T-helper 17 cell (primary cell): ENCODE data around the gene IL21. TPM values are rescaled to one million over a fixed set of nuclear protein-coding genes. Genes with fewer than 3 reads are reported as not detected.

ENCODE experiments used
- ATAC-seq: fragments of 150-1000 bp; cut with Tn5 transposase; 2 replicates; pipeline ENCODE4 v1.10.0; 2021; ENCODE audit warnings: mild to moderate bottlenecking, moderate library complexity
- DNase-seq, 3 donors: peaks; one replicate each; pipeline versions ENCODE4 v3.0.0 to v3.0.0-alpha.2; 2020 to 2021
- H3K9me3 ChIP-seq: one replicate; pipeline ENCODE4 v1.7.0; 2013; ENCODE audit warnings: low read length, mild to moderate bottlenecking; ENCODE audit not compliant: control insufficient read depth, poor library complexity, severe bottlenecking
- H3K27ac Mint-ChIP-seq: one replicate; pipeline ENCODE4 v1.8.0; 2022; ENCODE audit warnings: mild to moderate bottlenecking, moderate library complexity, mixed read lengths
- H3K27me3 Mint-ChIP-seq: one replicate; pipeline ENCODE4 v1.8.0; 2022; ENCODE audit warnings: mixed read lengths
- H3K36me3 Mint-ChIP-seq: one replicate; pipeline ENCODE4 v1.8.0; 2022; ENCODE audit warnings: low read depth, mixed read lengths
- H3K4me1 Mint-ChIP-seq: one replicate; pipeline ENCODE4 v1.8.0; 2022; ENCODE audit warnings: mild to moderate bottlenecking, mixed read lengths
- H3K4me3 Mint-ChIP-seq: one replicate; pipeline ENCODE4 v1.8.0; 2022; ENCODE audit warnings: mild to moderate bottlenecking, moderate library complexity, mixed read lengths
- total RNA-seq, 4 donors: library from RNA in 2 of 4; stranded (reverse) in 2 of 4; gene quantifications; one replicate each; pipeline ENCODE4 v1.2.3 and lab custom pipeline; 2022 to 2026

IL21 gene
- total RNA-seq, 2 donors from 2014 or later, result 0.77 to 0.91 TPM

DNA sequence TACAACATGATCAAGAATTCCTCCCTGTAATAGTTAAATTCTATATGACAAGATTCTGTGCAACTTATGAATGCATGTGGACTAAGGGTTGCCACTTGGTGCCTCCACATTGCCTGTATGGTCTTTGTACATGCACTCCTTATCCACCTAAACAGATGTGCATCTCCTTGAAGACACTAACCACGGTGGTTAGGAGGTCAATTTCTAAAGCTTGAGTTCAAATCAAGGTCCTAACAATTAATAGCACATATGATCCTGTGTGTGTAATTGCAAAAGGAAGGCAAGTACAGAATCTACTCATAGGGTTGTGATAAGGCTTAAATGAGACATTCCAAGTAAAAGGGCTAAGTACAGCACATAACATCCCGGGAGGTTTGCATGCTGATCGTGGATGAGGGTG, 1.5 kb upstream of the IL21 start:
- ATAC-seq (no peak), DNase-seq (no peak)
- H3K9me3 ChIP-seq, result no peaks in the 10 kb centered on the region
- Mint-ChIP-seq H3K27me3 (no peaks in the 10 kb centered on the region), H3K4me1 (peaks cover 20% of the 10 kb centered on the region), H3K4me3 (no peak overlapping the region), H3K36me3 (peaks cover 2% of the 10 kb centered on the region), H3K27ac (peak overlapping the region; percentile 27)

- DNase-seq, result no peak
- peaks cover 2% of the 10 kb centered on the region for H3K36me3 Mint-ChIP-seq
- peak overlapping the region; percentile 71 for H3K27ac Mint-ChIP-seq
- no peak for ATAC-seq
- peaks cover 7% of the 10 kb centered on the region for H3K27me3 Mint-ChIP-seq
- peaks cover 25% of the 10 kb centered on the region for H3K4me1 Mint-ChIP-seq
- peak overlapping the region; percentile 78 for H3K4me3 Mint-ChIP-seq
- no peaks in the 10 kb centered on the region for H3K9me3 ChIP-seq
These were observed 1.3 kb downstream of the IL21 start for GRCh38 chr4:122619611-122620010.

DNA sequence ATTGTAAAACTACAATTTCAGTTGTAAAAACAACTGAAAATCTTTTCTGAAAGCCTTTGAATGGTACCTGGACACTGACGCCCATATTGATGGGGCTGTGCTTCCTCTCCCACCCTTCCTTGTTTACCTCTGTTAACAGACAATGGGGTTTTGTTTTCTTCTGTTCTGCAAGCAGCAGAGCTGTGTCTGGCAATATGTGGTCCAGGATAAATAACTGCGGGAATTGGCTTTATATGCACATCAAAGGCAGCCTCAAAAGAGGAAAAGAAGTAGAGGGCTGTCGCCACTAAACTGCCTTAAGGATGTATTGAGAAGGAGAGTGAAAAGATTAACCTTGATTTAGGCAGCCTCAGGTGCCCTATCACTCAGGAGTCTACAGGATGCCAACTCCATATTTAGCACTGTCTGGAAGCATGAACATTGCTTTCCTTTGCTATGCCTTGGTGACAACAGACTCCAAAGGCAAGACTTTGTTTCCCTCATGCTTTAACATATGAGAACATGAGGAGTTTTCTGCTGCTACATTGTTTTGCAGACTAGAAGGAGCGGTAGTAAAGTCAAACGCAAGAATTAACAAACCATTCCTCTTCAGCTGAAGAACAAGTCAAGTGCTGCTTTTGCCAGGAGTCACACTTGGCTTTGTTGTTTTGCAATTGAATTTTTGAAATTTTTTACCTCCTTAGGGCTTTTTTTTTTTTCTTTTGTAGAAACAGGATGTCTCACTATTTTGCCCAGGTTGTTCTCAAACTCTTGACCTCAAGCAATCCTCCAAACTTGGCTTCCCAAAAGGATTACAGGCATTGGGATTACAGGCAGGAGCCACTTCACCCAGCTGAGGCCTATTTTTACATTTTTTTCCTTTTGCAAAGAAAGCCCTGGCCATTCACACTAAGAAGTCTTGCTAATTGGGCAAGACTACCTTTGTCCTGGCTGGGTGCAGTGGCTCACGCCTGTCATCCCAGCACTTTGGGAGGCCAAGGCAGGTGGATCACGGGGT, 3.0 kb downstream of the IL21 start:
- H3K36me3 Mint-ChIP-seq, result peaks cover 2% of the 10 kb centered on the region
- H3K4me3 Mint-ChIP-seq, result peak overlapping the region; percentile 43
- peaks cover 25% of the 10 kb centered on the region for H3K4me1 Mint-ChIP-seq
- H3K9me3 ChIP-seq, result no peaks in the 10 kb centered on the region
- DNase-seq, result no peak
- ATAC-seq, result no peak
- H3K27me3 Mint-ChIP-seq, result peaks cover 7% of the 10 kb centered on the region
- H3K27ac Mint-ChIP-seq, result peak overlapping the region; percentile 71

- Mint-ChIP-seq H3K4me1 (peaks cover 25% of the 10 kb centered on the region), H3K4me3 (no peak overlapping the region), H3K27me3 (peaks cover 7% of the 10 kb centered on the region), H3K27ac (no peak overlapping the region), H3K36me3 (no peaks in the 10 kb centered on the region)
- ATAC-seq (no peak), DNase-seq (no peak)
- no peaks in the 10 kb centered on the region for H3K9me3 ChIP-seq
These were observed 3.8 kb downstream of the IL21 start for GRCh38 chr4:122616915-122617596.

DNA sequence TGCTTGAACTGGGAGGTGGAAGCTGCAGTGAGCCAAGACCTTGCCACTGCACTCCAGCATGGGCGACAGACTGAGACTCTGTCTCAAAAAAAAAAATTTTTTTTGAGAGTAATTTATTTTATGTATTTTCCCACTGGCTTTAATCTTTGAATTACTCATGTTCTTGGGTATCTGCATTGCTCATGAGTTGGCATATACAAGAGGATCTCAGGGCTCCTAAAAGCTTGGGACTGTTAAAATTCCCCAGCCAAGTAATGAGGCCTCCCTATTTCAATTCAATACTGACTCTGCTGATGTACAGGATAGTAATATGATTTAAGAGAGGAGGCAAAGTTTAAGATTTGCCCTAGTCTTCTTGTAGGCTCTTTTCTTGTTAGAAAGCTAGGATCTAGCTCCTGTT, 6.2 kb downstream of the IL21 start:
- Mint-ChIP-seq H3K36me3 (no peaks in the 10 kb centered on the region), H3K4me3 (no peak overlapping the region), H3K27ac (no peak overlapping the region), H3K4me1 (peaks cover 16% of the 10 kb centered on the region), H3K27me3 (peaks cover 7% of the 10 kb centered on the region)
- H3K9me3 ChIP-seq, result no peaks in the 10 kb centered on the region
- no peak for DNase-seq
- no peak for ATAC-seq

DNA sequence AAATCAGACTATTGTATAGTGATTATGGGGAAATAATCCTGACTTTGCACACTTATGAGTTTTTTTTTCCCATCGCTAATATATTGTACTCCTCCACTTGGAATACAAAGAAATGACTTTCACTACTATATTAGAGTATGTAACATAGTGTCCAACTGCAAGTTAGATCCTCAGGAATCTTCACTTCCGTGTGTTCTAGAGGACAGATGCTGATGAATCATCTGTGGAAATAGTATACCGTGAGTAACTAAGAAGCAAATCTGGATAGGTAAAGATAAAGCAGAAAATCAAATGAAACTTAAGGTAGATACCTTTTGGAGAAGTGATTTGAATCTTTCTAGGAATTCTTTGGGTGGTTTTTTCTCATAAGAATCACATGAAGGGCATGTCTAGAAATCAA, 8.3 kb downstream of the IL21 start:
- Mint-ChIP-seq H3K36me3 (no peaks in the 10 kb centered on the region), H3K4me1 (peaks cover 6% of the 10 kb centered on the region), H3K27ac (no peak overlapping the region), H3K27me3 (peaks cover 7% of the 10 kb centered on the region), H3K4me3 (no peak overlapping the region)
- no peaks in the 10 kb centered on the region for H3K9me3 ChIP-seq
- ATAC-seq (no peak), DNase-seq (no peak)

GRCh38 chr4:122606364-122607043, 14.4 kb downstream of the IL21 start:
- Mint-ChIP-seq H3K27ac (no peak overlapping the region), H3K36me3 (peaks cover 4% of the 10 kb centered on the region), H3K27me3 (peaks cover 12% of the 10 kb centered on the region), H3K4me1 (peaks cover 2% of the 10 kb centered on the region), H3K4me3 (no peak overlapping the region)
- DNase-seq (no peak), ATAC-seq (no peak)
- H3K9me3 ChIP-seq, result no peaks in the 10 kb centered on the region

DNA sequence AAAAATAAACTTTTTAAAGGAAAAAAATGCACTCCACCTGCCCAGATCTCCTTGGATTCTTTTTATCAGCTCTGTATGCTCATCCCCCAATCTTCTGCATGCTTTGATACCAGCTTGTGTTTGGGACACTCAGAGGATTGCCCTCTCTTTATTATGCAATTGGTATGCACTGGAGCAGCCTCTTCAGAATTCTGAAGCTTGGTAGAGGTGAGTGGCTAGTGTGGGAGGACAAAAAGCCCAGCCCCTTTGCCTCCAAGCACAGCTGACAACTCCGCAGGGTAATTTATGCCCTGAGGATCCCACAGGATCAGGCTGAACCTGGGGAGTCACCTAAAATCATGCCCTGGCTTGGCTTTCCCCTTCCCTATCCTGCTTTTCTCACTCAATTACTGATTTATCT, 16.7 kb downstream of the IL21 start:
- ATAC-seq (no peak), DNase-seq (no peak)
- Mint-ChIP-seq H3K4me1 (peaks cover 5% of the 10 kb centered on the region), H3K36me3 (peaks cover 6% of the 10 kb centered on the region), H3K27ac (no peak overlapping the region), H3K4me3 (no peak overlapping the region), H3K27me3 (peaks cover 31% of the 10 kb centered on the region)
- no peaks in the 10 kb centered on the region for H3K9me3 ChIP-seq

DNA sequence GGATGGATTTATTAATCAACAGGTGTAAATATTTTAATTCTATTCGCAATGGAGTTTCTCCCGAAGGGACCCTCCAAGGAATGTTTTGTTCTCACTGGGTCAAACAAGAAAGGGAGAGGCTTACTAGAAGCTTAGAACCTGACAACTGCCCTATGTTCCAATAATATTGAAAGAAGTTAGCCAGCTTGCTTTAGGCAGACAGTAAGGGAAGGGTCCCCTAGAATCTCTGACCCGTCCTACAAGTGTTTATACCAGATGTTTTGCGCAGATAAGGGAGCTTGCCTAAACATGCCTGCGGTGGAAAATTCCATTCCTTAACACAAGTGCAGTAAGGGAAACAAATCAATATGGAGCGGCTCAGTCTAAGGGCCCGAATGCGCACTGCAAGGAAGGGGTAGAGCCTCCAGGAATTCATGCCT, 17.7 kb downstream of the IL21 start:
- ATAC-seq, result no peak
- Mint-ChIP-seq H3K27me3 (peaks cover 34% of the 10 kb centered on the region), H3K27ac (no peak overlapping the region)

GRCh38 chr4:122602277-122603142, 18.4 kb downstream of the IL21 start:
- peaks cover 34% of the 10 kb centered on the region for H3K27me3 Mint-ChIP-seq
- H3K9me3 ChIP-seq, result no peaks in the 10 kb centered on the region
- peaks cover 8% of the 10 kb centered on the region for H3K36me3 Mint-ChIP-seq
- H3K4me1 Mint-ChIP-seq, result peaks cover 5% of the 10 kb centered on the region
- no peak overlapping the region for H3K4me3 Mint-ChIP-seq
- ATAC-seq (peak; percentile 59), DNase-seq (no peak)
- H3K27ac Mint-ChIP-seq, result no peak overlapping the region

More for the DNA sequence above, 17.7 kb downstream of the IL21 start:
- peaks cover 8% of the 10 kb centered on the region for H3K36me3 Mint-ChIP-seq
- H3K9me3 ChIP-seq, result no peaks in the 10 kb centered on the region
- H3K4me3 Mint-ChIP-seq, result no peak overlapping the region
- DNase-seq, result no peak
- peaks cover 5% of the 10 kb centered on the region for H3K4me1 Mint-ChIP-seq

DNA sequence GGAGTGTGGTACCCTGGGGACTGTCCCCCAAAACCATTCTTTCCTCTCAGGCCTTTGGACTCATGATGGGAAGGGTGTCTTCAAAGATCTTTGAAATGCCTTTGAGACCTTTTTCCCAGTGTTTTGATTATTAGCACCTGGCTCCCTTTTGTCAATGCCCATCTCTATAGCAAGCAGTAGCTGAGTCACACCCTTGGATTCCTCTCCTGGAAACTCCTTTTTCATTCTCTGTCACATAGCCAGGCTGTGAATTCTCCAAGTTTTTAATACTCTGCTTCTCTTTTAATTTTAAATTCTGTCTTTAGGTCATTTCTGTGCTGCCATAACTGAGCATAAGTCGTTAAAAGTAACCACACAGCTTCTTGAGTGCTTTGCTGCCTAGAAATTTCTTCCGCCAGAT, 29.7 kb downstream of the IL21 start:
- DNase-seq (no peak), ATAC-seq (no peak)
- H3K9me3 ChIP-seq, result no peaks in the 10 kb centered on the region
- no peaks in the 10 kb centered on the region for H3K27me3 Mint-ChIP-seq
- H3K36me3 Mint-ChIP-seq, result peaks cover 2% of the 10 kb centered on the region
- no peak overlapping the region for H3K4me3 Mint-ChIP-seq
- H3K27ac Mint-ChIP-seq, result no peak overlapping the region
- H3K4me1 Mint-ChIP-seq, result peaks cover 2% of the 10 kb centered on the region

GRCh38 chr4:122588453-122589238, 32.2 kb downstream of the IL21 start:
- Mint-ChIP-seq H3K4me3 (no peak overlapping the region), H3K27ac (no peak overlapping the region), H3K36me3 (peaks cover 2% of the 10 kb centered on the region), H3K27me3 (no peaks in the 10 kb centered on the region), H3K4me1 (peaks cover 17% of the 10 kb centered on the region)
- no peak for DNase-seq
- no peaks in the 10 kb centered on the region for H3K9me3 ChIP-seq
- no peak for ATAC-seq
